Mucosa of rectum (tissue), 2 donors: ENCODE measurements around the gene SNX8.
A peak's percentile ranks its signal among the peaks of the same experiment; 100 is the strongest.
"Not testable (repeated sequence)": the region's sequence is repeated elsewhere in the genome, so short reads cannot be mapped to it uniquely, and the experiment has no call there.

ENCODE experiments used
- H3K27ac ChIP-seq, 2 donors: one replicate each; pipeline ENCODE4 v1.7.0; 2013; ENCODE audit warnings: inconsistent platforms in 2 of 2, low read depth in 2 of 2, low read length in 2 of 2
- H3K27me3 ChIP-seq, 2 donors: one replicate each; pipeline ENCODE4 v1.7.0; 2013; ENCODE audit warnings: low read length in 2 of 2; ENCODE audit not compliant: control insufficient read depth in 2 of 2, insufficient read depth in 2 of 2
- H3K36me3 ChIP-seq, 2 donors: one replicate each; pipeline ENCODE4 v1.7.0; 2013; ENCODE audit warnings: low read length in 2 of 2; ENCODE audit not compliant: control insufficient read depth in 2 of 2, insufficient read depth in 2 of 2
- H3K4me1 ChIP-seq, 2 donors: one replicate each; pipeline ENCODE4 v1.7.0; 2013; ENCODE audit warnings: low read length in 2 of 2, mild to moderate bottlenecking in 1 of 2; ENCODE audit not compliant: control insufficient read depth in 2 of 2, insufficient read depth in 2 of 2
- H3K4me3 ChIP-seq, 2 donors: one replicate each; pipeline ENCODE4 v1.7.0; 2013; ENCODE audit warnings: low read length in 2 of 2
- H3K9ac ChIP-seq, 2 donors: one replicate each; pipeline ENCODE4 v1.7.0; 2013; ENCODE audit warnings: low read length in 2 of 2, low read depth in 1 of 2, mild to moderate bottlenecking in 1 of 2
- H3K9me3 ChIP-seq, 2 donors: one replicate each; pipeline ENCODE4 v1.7.0; 2013; ENCODE audit warnings: low read length in 2 of 2; ENCODE audit not compliant: control insufficient read depth in 2 of 2
- donor health status: healthy.
- donor health status: Normal muscosa, but diverticular disease.

The SNX8 gene

DNA sequence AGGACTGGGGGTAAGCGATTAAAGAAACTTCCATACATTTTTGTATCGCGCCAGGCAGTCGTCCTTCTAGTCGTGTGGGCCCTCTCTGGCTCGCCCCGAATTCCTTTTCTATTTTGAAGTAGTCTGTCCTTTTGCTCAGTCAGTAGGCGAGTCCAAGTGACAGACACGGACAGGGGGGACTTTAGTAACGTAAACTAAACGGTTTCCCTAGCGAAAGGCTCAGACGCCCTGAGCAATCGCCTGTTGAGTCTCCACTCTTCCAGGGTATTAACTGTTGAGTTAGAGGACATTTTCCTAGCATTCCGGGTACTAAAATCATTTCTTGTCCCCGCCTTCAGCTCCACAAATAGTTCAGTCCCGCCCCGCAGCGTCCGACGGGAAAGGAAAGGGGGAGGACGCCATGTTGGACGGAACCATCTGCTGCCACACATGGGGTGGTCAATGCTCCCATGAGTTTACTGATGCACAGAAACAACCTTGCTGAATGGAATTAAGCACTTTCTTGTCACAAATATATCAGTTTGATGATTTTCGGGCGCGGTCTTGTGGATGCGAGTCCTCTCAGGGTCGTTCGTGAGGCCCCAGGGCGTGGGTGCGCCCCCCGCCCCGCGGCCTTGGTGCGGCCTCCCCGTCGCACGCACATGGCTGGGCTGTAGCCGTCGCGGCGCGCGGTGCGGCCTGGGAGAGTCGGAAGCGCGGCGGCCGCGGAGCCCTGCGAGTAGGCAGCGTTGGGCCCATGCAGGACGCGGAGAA is 40.1 kb upstream of the SNX8 start, which contains the start of gene EIF3B:
Gene EIF3B (plus strand): TSS at position 642 of the 753 bp plus-strand sequence. CDS start 95 bp downstream, at position 737.
- no peaks in the 10 kb centered on the region for H3K9me3 ChIP-seq
- H3K4me3 ChIP-seq, result peak within 1 kb of the TSS; percentile 81 to 83
- H3K36me3 ChIP-seq, result peaks cover 0 to 9% of the 10 kb centered on the region in 2 donors
- H3K27ac ChIP-seq, result peak within 1 kb of the TSS; percentile 96 to 98
- no peaks in the 10 kb centered on the region for H3K27me3 ChIP-seq
- peak within 1 kb of the TSS; percentile 88 to 90 for H3K9ac ChIP-seq
- peaks cover 16 to 21% of the 10 kb centered on the region in 2 donors for H3K4me1 ChIP-seq

DNA sequence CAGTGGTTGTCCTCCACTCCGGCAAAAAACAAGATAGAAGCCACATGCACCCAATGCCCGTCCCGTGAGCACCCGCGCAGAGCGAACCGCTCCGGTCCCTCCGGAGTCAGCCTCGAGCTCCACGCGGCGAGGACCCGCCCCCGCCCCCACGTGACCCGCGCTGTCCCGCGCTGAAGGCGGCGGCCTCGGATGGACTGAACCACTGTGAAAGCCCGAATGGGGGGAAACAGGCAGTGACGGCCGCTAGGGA is 39.6 kb upstream of the SNX8 start:
- Histone ChIP-seq H3K36me3 (peaks cover 0 to 4% of the 10 kb centered on the region in 2 donors), H3K9me3 (no peaks in the 10 kb centered on the region), H3K27me3 (no peaks in the 10 kb centered on the region), H3K9ac (peak overlapping the region; percentile 88 to 90), H3K27ac (peak overlapping the region; percentile 96 to 98), H3K4me3 (peak overlapping the region; percentile 81 to 83), H3K4me1 (peaks cover 16 to 21% of the 10 kb centered on the region in 2 donors)

DNA sequence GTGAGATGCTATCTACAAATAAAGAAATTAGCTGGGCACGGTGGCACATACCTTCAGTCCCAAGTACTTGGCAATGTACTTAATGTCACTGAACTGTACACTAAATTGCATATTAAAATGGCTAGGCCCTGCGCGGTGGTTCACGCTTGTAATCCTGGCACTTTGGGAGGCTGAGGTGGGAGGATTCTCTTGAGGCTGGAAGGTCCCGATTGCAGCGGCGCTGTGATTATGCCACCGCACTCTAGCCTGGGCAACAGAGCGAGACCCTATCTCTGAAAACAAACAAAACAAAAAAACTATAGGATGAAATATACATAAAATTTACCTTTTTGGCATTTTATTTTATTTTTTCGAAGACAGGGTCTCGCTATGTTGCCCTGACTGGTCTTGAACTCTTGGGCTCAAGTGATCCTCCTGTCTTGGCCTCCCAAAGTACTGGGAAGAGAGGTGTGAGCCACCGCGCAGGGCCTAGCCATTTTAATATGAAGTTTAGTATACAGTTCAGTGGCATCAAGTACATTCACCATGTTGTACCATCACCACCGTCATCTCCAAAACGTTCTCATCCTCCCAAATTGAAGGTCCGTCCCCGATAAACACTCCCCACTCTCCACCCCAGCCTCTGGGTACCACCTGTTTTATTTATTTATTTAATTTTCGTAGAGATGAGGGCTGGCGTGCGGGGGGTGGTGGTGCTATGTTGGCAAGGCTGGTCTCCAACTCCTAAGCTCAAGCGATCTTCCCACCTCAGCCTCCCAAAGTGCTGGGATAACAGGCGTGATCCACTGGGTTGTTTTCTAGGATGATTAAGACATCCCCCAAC is 39.1 kb upstream of the SNX8 start:
- Histone ChIP-seq H3K36me3 (peaks cover 0 to 2% of the 10 kb centered on the region in 2 donors), H3K27me3 (no peaks in the 10 kb centered on the region), H3K9me3 (no peaks in the 10 kb centered on the region), H3K27ac (peak overlapping the region in 1 of 2 donors; percentile 98), H3K4me1 (peaks cover 16 to 21% of the 10 kb centered on the region in 2 donors), H3K9ac (peak overlapping the region; percentile 88 to 90), H3K4me3 (peak overlapping the region; percentile 81 to 83)

- H3K4me3 ChIP-seq, result no peak overlapping the region
- no peak overlapping the region for H3K27ac ChIP-seq
- H3K9ac ChIP-seq, result no peak overlapping the region
- no peaks in the 10 kb centered on the region for H3K27me3 ChIP-seq
- H3K36me3 ChIP-seq, result no peaks in the 10 kb centered on the region
- H3K4me1 ChIP-seq, result peaks cover 6 to 9% of the 10 kb centered on the region in 2 donors
- no peaks in the 10 kb centered on the region for H3K9me3 ChIP-seq
These were observed 36.6 kb upstream of the SNX8 start for GRCh38 chr7:2350861-2351260.

GRCh38 chr7:2350055-2350454 is 35.8 kb upstream of the SNX8 start:
- Histone ChIP-seq H3K36me3 (no peaks in the 10 kb centered on the region), H3K9me3 (no peaks in the 10 kb centered on the region), H3K4me3 (no peak overlapping the region), H3K27ac (no peak overlapping the region), H3K27me3 (no peaks in the 10 kb centered on the region), H3K4me1 (peaks cover 3 to 5% of the 10 kb centered on the region in 2 donors), H3K9ac (no peak overlapping the region)

DNA sequence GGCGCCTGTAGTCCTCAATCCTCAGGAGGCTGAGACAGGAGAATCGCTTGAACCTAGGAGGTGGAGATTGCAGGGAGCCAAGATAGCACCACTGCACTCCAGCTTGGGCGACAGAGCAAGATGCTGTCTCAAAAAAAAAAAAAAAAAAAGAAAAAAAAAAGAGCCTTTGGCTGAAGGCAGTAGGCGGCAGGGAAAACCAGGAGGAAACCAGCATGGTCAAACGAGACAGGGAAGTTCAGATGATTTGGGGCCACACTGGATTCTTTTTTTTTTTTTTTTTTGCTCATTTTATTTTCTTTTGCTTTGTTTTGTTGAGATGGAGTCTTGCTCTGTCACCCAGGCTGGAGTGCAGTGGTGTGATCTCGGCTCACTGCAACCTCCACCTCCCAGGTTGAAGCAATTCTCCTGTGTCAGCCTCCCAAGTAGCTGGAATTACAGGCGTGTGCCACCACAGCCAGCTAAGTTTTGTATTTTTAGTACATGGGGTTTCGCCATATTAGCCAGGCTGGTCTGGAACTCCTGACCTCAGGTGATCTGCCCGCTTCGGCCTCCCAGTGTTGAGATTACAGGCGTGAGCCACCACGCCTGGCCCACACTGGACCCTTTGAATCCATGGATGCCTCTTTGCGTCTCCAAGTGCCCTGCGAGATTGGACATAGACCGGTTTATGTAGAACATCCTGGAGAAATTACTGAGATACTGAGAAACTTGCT is 33.3 kb upstream of the SNX8 start:
- H3K36me3 ChIP-seq, H3K27me3 ChIP-seq, H3K27ac ChIP-seq, H3K9me3 ChIP-seq, H3K4me1 ChIP-seq, H3K9ac ChIP-seq: not testable (repeated sequence)
- peak overlapping the region in 1 of 2 donors; percentile 6 for H3K4me3 ChIP-seq

DNA sequence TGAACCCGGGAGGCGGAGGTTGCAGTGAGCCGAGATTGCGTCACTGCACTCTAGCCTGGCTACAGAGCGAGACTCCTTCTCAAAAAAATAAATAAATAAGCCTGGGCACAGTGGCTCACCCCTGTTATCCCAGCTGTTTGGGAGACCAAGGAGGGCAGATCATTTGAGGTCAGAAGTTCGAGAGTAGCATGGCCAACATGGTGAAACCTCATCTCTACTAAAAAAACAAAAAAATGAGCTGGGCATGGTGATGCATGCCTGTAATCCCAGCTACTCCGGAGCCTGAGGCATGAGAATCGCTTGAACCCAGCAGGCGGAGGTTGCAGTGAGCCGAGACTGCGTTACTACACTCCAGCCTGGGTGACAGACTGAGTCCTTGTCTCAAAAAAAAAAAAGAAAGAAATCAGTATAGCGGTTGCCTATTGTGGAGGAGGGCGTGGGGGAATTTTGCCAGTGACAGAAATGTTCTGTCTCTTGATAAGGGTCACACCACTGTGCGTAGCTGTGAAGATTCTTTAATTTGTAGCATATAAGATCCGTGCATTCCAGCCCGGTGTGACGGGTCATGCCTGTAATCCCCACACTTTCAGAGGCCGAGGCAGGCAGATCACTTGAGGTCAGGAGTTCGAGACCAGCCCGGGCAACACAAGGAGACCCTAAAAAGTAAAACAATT is 22.5 kb upstream of the SNX8 start:
- Histone ChIP-seq H3K4me1 (no peaks in the 10 kb centered on the region), H3K27ac (no peak overlapping the region), H3K4me3 (no peak overlapping the region), H3K27me3 (no peaks in the 10 kb centered on the region), H3K9me3 (no peaks in the 10 kb centered on the region), H3K9ac (no peak overlapping the region), H3K36me3 (no peaks in the 10 kb centered on the region)

- not testable (repeated sequence) for H3K4me1 ChIP-seq, H3K9ac ChIP-seq, H3K27ac ChIP-seq, H3K9me3 ChIP-seq, H3K4me3 ChIP-seq, H3K36me3 ChIP-seq, H3K27me3 ChIP-seq
These were observed 18.5 kb upstream of the SNX8 start for GRCh38 chr7:2332606-2333231.

DNA sequence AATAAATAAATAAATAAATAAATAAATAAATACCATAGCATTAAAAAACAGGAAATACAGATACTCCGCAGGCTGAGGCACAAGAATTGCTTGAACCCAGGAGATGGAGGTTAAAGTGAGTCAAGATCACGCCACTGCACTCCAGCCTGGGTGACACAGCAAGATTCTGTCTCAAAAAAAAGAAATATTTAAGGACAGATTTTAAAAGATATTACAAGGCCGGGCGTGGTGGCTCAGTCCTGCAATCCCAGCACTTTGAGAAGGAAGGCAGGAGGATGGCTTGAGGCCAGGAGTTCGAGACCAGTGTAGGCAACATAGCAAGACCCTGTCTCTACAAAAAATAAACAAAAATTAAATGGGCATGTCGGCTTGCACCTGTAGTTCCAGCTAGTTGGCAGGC is 17.5 kb upstream of the SNX8 start:
- H3K9ac ChIP-seq, result no peak overlapping the region
- no peaks in the 10 kb centered on the region for H3K9me3 ChIP-seq
- H3K36me3 ChIP-seq, result no peaks in the 10 kb centered on the region
- H3K4me3 ChIP-seq, result no peak overlapping the region
- no peak overlapping the region for H3K27ac ChIP-seq
- no peaks in the 10 kb centered on the region for H3K27me3 ChIP-seq
- no peaks in the 10 kb centered on the region for H3K4me1 ChIP-seq
